Dedifferentiated amniotic fluid mesenchymal stem cell (primary cell): ENCODE data around the gene NRIP1.
A peak's percentile ranks its signal among the peaks of the same experiment; 100 is the strongest.

Experiments
- DNase-seq: peaks from one replicate; pipeline ENCODE4 v3.0.0-alpha.2; 2016; ENCODE audit errors: extremely low spot score

The NRIP1 gene, protein sequence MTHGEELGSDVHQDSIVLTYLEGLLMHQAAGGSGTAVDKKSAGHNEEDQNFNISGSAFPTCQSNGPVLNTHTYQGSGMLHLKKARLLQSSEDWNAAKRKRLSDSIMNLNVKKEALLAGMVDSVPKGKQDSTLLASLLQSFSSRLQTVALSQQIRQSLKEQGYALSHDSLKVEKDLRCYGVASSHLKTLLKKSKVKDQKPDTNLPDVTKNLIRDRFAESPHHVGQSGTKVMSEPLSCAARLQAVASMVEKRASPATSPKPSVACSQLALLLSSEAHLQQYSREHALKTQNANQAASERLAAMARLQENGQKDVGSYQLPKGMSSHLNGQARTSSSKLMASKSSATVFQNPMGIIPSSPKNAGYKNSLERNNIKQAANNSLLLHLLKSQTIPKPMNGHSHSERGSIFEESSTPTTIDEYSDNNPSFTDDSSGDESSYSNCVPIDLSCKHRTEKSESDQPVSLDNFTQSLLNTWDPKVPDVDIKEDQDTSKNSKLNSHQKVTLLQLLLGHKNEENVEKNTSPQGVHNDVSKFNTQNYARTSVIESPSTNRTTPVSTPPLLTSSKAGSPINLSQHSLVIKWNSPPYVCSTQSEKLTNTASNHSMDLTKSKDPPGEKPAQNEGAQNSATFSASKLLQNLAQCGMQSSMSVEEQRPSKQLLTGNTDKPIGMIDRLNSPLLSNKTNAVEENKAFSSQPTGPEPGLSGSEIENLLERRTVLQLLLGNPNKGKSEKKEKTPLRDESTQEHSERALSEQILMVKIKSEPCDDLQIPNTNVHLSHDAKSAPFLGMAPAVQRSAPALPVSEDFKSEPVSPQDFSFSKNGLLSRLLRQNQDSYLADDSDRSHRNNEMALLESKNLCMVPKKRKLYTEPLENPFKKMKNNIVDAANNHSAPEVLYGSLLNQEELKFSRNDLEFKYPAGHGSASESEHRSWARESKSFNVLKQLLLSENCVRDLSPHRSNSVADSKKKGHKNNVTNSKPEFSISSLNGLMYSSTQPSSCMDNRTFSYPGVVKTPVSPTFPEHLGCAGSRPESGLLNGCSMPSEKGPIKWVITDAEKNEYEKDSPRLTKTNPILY (N-terminal part only)

GRCh38 chr21:15064576-15065391 lies at the start of gene NRIP1:
TSS of gene NRIP1 (minus strand) at chr21:15065000. CDS start at chr21:14968192, 96,808 bp downstream.
- peak; percentile 85 for DNase-seq

DNA sequence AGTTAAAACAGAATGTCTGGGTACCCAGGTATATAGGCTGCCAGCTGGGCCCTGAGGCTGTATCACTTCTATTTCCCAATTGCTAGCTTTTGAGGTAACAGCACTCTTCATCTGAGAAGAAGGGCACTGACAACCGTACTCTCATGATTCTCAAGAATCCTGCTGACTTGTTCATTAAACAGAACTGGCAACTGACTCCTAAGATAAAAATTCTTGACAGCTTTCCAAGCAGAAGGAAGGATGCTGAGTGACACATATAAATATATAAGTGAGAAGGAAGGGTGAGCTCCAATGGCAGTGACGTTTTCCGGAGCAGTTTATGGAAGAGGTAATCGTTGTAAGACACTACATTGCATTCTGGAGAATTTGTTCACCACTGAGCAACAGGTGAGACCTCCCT lies 48.1 kb upstream of the NRIP1 start:
- DNase-seq: no peak

GRCh38 chr21:15108801-15109200 lies 44.0 kb upstream of the NRIP1 start:
- no peak for DNase-seq

- no peak for DNase-seq
These were observed 39.7 kb upstream of the NRIP1 start for GRCh38 chr21:15104470-15104869.

GRCh38 chr21:15098908-15099307 lies 34.1 kb upstream of the NRIP1 start:
- DNase-seq: no peak

DNA sequence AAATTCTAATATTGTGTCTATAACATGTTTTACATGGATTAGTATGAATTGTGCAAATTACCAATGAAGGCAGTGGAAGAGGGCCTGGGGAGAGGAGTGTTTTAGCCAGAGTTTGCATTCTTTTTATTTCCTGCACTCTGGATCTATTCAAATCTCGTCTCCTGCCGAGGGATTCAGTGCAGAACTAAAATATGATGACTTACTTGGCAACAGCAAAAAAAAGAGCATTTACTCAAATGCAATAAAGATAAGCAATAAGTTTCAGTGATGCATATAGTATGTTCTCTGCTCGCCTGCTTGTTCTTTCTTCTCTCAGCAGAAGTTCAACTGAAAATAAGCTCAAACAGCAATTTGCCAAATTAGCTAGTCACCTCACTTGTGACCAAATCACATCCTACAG lies 33.4 kb upstream of the NRIP1 start:
- DNase-seq: no peak

DNA sequence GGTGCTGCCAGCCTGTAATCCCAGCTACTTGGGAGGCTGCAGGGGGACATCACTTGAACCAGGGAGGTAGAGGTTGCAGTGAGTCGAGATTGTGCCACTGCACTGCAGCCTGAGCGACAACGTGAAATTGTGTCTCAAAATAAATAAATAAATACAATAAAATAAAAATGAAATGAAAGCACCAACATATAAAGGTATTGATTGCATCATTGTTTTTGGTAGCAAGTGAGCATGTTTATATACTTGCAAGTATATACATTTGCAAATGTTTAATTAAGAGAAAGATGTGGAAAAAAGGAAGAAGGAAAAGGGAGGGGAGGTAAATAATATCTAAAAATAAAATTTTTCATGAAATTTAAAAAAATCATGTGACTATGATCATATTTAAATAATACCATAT lies 32.8 kb upstream of the NRIP1 start:
- DNase-seq: no peak

- no peak for DNase-seq
These were observed 31.3 kb upstream of the NRIP1 start for GRCh38 chr21:15096146-15096545.

- no peak for DNase-seq
These were observed 30.5 kb upstream of the NRIP1 start for GRCh38 chr21:15095326-15095725.

- DNase-seq: no peak
These were observed 29.9 kb upstream of the NRIP1 start for GRCh38 chr21:15094706-15095105.

DNA sequence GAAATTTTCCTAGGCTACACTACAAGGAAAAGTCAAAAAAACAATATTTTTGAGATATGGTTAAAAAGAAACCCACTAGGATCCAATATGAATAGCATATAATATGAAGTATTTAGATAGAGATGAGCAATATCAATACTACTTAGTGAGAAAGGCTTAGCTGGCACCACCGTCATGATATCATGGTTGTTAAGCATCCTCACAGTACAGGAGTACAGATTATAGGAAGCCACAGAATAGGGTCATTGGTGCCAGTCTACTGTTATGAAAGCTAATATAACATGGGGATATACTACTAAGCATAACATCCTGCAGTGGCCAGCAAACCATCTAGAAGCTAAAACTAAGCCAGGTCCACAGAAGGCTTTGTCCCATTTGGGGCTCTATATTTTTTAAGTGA lies 28.4 kb upstream of the NRIP1 start:
- no peak for DNase-seq

GRCh38 chr21:15092745-15093144 lies 27.9 kb upstream of the NRIP1 start:
- DNase-seq: no peak

- DNase-seq: no peak
These were observed 25.6 kb upstream of the NRIP1 start for GRCh38 chr21:15090390-15090789.

- DNase-seq: no peak
These were observed 23.7 kb upstream of the NRIP1 start for GRCh38 chr21:15088488-15088887.

- DNase-seq: no peak
These were observed 19.9 kb upstream of the NRIP1 start for GRCh38 chr21:15084668-15085067.

- no peak for DNase-seq
These were observed 15.7 kb upstream of the NRIP1 start for GRCh38 chr21:15080526-15080925.

- DNase-seq: no peak
These were observed 14.5 kb upstream of the NRIP1 start for GRCh38 chr21:15079269-15079668.

- no peak for DNase-seq
These were observed 13.4 kb upstream of the NRIP1 start for GRCh38 chr21:15078180-15078579.

DNA sequence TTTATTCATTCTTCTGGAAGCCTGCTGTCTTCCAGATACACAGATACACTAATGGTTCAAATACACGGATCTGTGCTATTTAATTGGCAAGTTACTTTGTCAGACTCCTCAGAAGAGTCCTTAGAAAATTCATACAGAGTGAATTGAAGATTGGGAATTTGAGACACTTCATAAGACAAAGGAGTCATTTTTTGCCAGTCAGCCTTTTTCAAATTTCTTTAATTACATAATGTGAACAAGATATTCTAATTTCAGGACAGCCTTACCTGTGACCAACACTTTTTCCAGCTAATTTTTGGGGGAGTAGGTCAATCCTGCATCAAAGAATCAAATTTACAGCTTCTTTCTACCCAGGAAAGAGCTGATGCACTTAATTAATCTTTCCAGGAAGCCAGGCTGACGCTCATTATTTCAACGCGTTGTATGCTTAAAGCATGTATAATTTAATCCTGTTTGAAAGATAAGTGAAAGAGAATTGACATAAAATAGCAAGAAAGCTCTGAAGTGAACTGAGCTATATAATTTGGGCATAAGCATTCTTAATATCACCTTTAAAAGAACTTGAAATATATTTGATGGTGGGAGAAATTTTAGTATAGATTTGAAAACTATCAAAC lies 12.8 kb upstream of the NRIP1 start:
- DNase-seq: no peak

- DNase-seq: no peak
These were observed 11.9 kb upstream of the NRIP1 start for GRCh38 chr21:15076730-15077129.

- DNase-seq: no peak
These were observed 6.2 kb upstream of the NRIP1 start for GRCh38 chr21:15071009-15071408.
